CD4-positive, alpha-beta T cell treated with Interleukin-21 for 1 hour (primary cell): ENCODE data around the gene CGB1.

ENCODE experiments used
- DNase-seq: peaks from one replicate; pipeline ENCODE4 v3.0.0-alpha.2; 2020

The CGB1 gene

DNA sequence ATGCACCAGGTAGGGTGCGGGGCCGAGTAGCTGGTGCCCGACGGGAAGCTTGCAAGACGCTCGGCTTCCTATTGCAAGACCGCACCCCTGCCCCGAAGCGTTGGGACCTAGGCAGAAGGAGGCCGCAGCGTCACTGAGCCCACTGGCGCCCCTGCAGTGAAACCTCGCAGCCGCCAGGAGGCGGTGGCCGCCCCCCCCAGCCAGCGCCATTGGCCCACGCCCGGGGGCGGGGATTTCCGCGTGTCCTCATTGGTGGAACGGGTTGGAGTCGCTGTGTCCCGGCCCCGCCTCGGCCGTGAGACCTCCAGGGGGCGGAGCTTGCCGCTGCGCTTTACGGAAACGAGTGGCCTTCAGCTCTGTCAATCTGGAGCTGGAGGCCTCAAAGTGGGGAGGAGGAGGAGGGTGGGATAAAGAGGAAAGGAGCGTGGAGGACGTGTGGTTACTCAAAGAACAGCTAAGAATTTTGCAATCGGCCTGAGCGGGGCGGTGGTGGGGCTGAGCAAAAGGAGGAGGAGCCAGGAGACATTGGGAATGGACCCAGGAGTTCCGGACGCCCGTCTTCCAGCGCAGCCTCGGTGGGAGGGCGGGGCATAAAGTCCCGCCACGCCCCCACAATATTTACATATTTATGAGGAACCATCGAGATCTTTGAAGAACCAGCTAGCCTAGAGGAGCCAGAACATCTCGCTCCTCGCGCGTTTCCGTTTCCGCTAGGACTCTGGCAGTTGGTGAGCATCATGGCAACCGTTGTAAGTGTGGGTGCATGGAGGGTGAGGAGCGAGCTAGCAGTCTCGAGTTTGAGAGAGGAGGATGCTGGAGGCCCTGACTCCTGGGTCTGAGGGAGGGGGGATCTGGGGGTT is 43.3 kb downstream of the CGB1 start, which contains the start of the genes GYS1 and RUVBL2:
Gene GYS1, minus strand, starts transcription at position 135 of the 860 bp plus-strand sequence. CDS start 197 bp downstream, outside the sequence.
Gene RUVBL2, plus strand, starts transcription at position 713 of the 860 bp plus-strand sequence. Its CDS starts 25 bp downstream, at position 738.
- DNase-seq: peak; percentile 100

- DNase-seq: no peak
These were observed 44.0 kb downstream of the CGB1 start for GRCh38 chr19:48992581-48993174.

- DNase-seq: no peak
These were observed 44.7 kb downstream of the CGB1 start for GRCh38 chr19:48991873-48992580.

DNA sequence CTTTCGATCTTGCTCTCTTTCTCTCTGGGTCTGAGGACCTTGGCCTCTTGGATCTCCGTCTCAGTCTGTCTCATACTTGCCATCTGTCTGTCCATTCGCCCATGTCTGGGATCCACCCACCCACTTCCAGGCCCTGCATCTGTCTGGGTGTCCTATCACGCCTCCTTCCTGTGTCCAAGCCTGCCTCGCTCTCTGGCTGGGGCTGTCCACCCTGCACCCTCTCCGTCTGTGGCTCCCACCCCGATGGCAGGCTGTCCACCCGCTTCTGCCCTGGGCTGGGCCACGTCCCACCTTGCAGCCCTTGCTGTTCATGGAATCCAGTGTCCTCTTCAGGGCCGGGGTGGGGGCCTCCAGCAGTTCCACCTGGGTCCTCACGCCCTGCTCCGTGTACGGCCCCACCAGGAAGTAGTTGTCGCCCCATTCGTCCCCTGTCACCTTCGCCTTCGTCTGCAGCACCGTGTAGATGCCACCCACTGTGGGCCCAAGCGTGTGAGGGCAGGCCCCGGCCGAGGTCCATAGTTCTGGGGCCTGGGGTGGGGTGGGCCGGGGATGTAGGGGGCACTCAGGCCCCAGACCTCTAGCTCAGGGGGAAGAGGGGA is 45.6 kb downstream of the CGB1 start:
- DNase-seq: no peak

GRCh38 chr19:48990400-48990799 is 46.3 kb downstream of the CGB1 start:
- no peak for DNase-seq

DNA sequence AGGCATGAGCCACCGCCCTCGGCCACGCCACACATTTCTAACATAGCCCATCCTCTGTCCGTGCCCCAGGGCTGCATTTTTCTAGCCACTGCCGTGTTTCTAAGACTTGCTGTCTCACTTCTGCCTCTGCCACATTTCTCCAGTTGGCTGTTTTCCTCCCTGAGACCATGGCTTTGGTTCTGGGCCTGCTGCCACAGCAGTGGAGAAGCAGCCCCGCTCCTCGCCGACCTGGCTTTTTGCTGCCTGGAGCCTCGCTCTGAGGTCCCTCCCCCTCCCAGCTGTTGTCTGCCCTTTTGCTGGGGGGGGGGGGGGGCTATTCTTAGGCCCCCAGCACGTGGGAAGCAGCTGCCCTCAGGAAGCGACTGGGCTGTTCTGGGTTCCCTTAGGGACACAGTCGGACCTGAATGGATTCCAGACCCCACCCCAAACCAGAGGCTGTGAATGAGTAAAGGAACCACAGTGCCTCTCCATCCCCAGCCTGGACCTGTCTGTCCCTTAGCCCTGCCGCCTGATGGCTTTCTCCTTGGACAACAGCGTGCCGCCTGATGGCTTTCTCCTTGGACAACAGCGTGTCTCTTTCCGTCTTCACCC is 46.9 kb downstream of the CGB1 start:
- DNase-seq: no peak

- DNase-seq: no peak
These were observed 47.8 kb downstream of the CGB1 start for GRCh38 chr19:48988860-48989259.

DNA sequence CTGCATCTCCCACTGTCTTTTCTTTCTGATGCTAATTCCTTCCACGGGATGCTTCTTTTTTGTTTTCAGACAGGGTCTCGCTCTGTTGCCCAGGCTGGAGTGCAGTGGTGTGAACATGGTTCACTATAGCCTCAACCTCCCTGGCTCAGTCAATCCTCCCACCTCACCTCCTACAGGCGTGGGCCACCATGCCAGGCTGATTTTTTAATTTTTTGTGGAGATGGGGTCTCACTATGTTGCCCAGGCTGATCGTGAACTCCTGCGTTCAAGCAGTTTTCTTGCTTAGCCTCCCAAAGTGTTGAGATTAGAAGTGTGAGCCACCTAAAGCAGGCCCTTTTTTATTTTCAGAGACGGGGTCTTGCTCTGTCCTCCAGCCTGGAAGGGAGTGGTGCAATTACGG is 48.4 kb downstream of the CGB1 start:
- DNase-seq: no peak

DNA sequence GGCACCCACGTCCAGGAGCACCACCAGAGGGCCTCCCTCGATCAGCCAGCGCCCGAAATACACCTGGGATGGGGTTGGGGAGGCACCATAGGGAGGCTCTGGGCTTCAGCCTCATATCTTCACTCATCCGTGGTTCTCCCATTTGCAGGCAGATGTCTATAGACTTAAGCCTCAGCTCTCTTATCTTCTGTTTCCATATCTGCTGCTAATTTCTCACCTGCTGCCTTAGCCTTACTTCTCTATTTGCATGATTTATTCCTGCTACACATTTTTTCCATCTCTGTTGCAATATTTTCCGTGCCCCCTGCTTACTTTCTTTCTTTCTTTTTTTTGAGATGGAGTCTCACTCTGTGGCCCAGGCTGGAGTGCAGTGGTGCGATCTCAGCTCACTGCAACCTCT is 49.4 kb downstream of the CGB1 start:
- no peak for DNase-seq

GRCh38 chr19:48986211-48986610 is 50.5 kb downstream of the CGB1 start:
- DNase-seq: no peak

DNA sequence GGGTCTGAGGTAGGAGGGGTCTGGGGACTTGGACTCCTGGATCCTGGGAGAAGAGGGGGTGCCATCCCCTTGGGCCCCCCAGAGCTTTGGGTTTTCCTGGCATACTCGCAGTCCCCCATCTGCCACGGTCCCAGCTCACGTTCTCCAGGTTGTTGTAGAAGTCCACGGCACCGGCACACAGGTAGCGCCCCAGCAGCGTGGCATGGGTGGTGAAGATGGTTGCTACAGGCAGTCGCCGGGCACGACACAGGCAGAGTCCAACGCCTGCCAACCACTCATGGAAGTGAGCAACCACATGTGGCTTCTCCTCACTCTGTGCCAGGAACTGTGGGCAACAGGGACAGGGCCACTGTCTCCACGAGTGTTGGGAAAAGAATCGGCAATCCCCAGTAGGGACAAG is 51.0 kb downstream of the CGB1 start:
- no peak for DNase-seq
